K562 (cell line): Measurements from ENCODE around the gene COL4A6. TPM values are rescaled to one million over a fixed set of nuclear protein-coding genes. Genes with fewer than 3 reads are reported as not detected.
A peak's percentile ranks its signal among the peaks of the same experiment; 100 is the strongest.

Source experiments
- ATAC-seq: fragments of 200-7000 bp; cut with Tn5 transposase; 3 replicates; pipeline ENCODE4 v1.9.1; 2020; ENCODE audit warnings: moderate library complexity
- BruUV-seq: library from RNA; stranded (reverse); fragments of 400-500 nt; replicated peaks from 2 replicates; lab custom pipeline; 2021; lab: Mats Ljungman, UMichigan
- CTCF ChIA-PET: fragments of 300-600 bp; formaldehyde crosslinking; extraction: SDS; loops from one replicate; lab custom pipeline; 2021; ENCODE audit warnings: low intra/inter-chr PET ratio; lab: Yijun Ruan, JAX
- POLR2A ChIA-PET: fragments of 300-600, 350-650 bp; sonication (Branson Sonifier 250); formaldehyde crosslinking; extraction: SDS; loops from one replicate; lab custom pipeline; 2021; ENCODE audit warnings: antibody characterized with exemption, inconsistent platforms; lab: Yijun Ruan, JAX
- DNase-seq, 4 experiments: peaks; one replicate each; pipeline versions ENCODE4 v3.0.0 to v3.0.0-alpha.2; 2011 to 2018; ENCODE audit warnings: low spot score in 3 of 4, mixed read lengths in 3 of 4; ENCODE audit errors: extremely low read depth in 1 of 4
- FAIRE-seq: peaks from 2 replicates; lab custom pipeline; 2011; peaks lifted over from hg19 to GRCh38; lab: Jason Lieb, UNC
- H2AFZ ChIP-seq: 2 replicates; pipeline ENCODE4 v1.6.0; 2011; ENCODE audit warnings: low read depth, low read length, control low read depth, inconsistent platforms
- H3K27ac ChIP-seq: fragments of 200-600 bp; 3 replicates; pipeline ENCODE4 v1.8.0; 2011; ENCODE audit warnings: low read depth, mild to moderate bottlenecking, control low read depth, inconsistent platforms, low read length, moderate library complexity, mixed read lengths; ENCODE audit errors: extremely low read depth
- H3K27me3 ChIP-seq, 2 experiments: fragments of 300-600 bp in 1 of 2; 2 replicates in 1 of 2; 3 replicates in 1 of 2; pipeline versions ENCODE4 v1.6.0 to v1.8.0; 2011; ENCODE audit warnings: inconsistent platforms in 2 of 2, low read length in 2 of 2, mild to moderate bottlenecking in 1 of 2, mixed read lengths in 1 of 2, moderate library complexity in 1 of 2; ENCODE audit not compliant: control insufficient read depth in 2 of 2, insufficient read depth in 2 of 2
- H3K36me3 ChIP-seq: fragments of 300-600 bp; 3 replicates; pipeline ENCODE4 v1.8.0; 2011; ENCODE audit warnings: mild to moderate bottlenecking, low read length, inconsistent platforms; ENCODE audit not compliant: control insufficient read depth, insufficient read depth
- H3K4me1 ChIP-seq, 2 experiments: fragments of 200-600 bp in 1 of 2; replicated peaks in 1 of 2; 2 replicates in 1 of 2; 3 replicates in 1 of 2; pipeline versions ENCODE4 v1.5.1 to v1.8.0; 2011; ENCODE audit warnings: inconsistent platforms in 2 of 2, low read length in 2 of 2, mild to moderate bottlenecking in 1 of 2, mixed read lengths in 1 of 2, moderate library complexity in 1 of 2; ENCODE audit not compliant: control insufficient read depth in 2 of 2, insufficient read depth in 2 of 2
- H3K4me2 ChIP-seq: 2 replicates; pipeline ENCODE4 v1.6.1; 2011; ENCODE audit warnings: low read length, control low read depth, inconsistent platforms, mixed read lengths; ENCODE audit not compliant: insufficient read depth
- H3K4me3 ChIP-seq: fragments of 200-600 bp; sonication (generic), shearing (Covaris generic); 2 replicates; pipeline ENCODE4 v1.5.1; 2016; ENCODE audit warnings: control low read depth, inconsistent platforms
- H3K79me2 ChIP-seq: fragments of 200-600 bp; 3 replicates; pipeline ENCODE4 v1.8.0; 2011; ENCODE audit warnings: low read length, inconsistent platforms; ENCODE audit not compliant: control insufficient read depth, insufficient read depth
- H3K9ac ChIP-seq, 2 experiments: 2 replicates each; pipeline versions ENCODE4 v1.6.0 to v1.6.1; 2011; ENCODE audit warnings: low read depth in 2 of 2, low read length in 2 of 2, control low read depth in 1 of 2, inconsistent platforms in 1 of 2, mild to moderate bottlenecking in 1 of 2, mixed read lengths in 1 of 2; ENCODE audit not compliant: insufficient read depth in 1 of 2
- H3K9me1 ChIP-seq: one replicate; pipeline ENCODE4 v1.6.0; 2011; ENCODE audit warnings: inconsistent platforms, mild to moderate bottlenecking, low read length, moderate library complexity; ENCODE audit not compliant: control insufficient read depth, insufficient read depth
- H3K9me3 ChIP-seq: replicated peaks from 2 replicates; pipeline ENCODE4 v1.5.1; 2011; ENCODE audit warnings: low read depth, low read length, inconsistent platforms; ENCODE audit not compliant: control insufficient read depth, insufficient read depth
- H4K20me1 ChIP-seq: replicated peaks from 2 replicates; pipeline ENCODE4 v1.6.1; 2011; ENCODE audit warnings: low read length, inconsistent platforms, mixed read lengths; ENCODE audit not compliant: control insufficient read depth, insufficient read depth
- FOXP1 ChIP-seq: sonication (generic); formaldehyde crosslinking; IDR thresholded peaks from 2 replicates; pipeline ENCODE4 v1.8.0; 2022; ENCODE audit warnings: mild to moderate bottlenecking, missing genetic modification reagents
- NR3C1 ChIP-seq: sonication (generic); formaldehyde crosslinking; IDR thresholded peaks from 2 replicates; pipeline ENCODE4 v1.8.1; 2022; ENCODE audit warnings: missing genetic modification reagents
- ZEB2 ChIP-seq: fragments of 450-650 bp; IDR thresholded peaks from 2 replicates; pipeline ENCODE4 v1.6.1; 2016
- ZNF740 ChIP-seq, 3 experiments: fragments of 200-800 bp in 1 of 3; sonication (Bioruptor generic) in 1 of 3; sonication (generic) in 1 of 3; formaldehyde crosslinking in 1 of 3; IDR thresholded peaks; 2 replicates each; pipeline versions ENCODE4 v1.6.1 to v1.8.0; 2016 to 2022; ENCODE audit warnings: mild to moderate bottlenecking in 2 of 3, missing compliant biosample characterization in 2 of 3, missing genetic modification characterization in 2 of 3, missing genetic modification reagents in 1 of 3
- WGBS: fragments of 100-300 bp; shearing (Covaris generic); methylation state at CpG from one replicate; pipeline ENCODE4 v1.1.6; 2016; ENCODE audit warnings: low coverage, mixed read lengths; ENCODE audit not compliant: insufficient coverage; ENCODE audit errors: missing lambda C conversion rate; 5-methylcytosine and 5-hydroxymethylcytosine counted together
- in situ Hi-C: fragments of 300-500 bp; cut with MboI; formaldehyde crosslinking; loops from 4 replicates; pipeline ENCODE4 v1.15.0; 2018; ENCODE audit warnings: inconsistent platforms, mixed read lengths
- intact Hi-C: fragments of 100-400 bp; cut with micrococcal nuclease; formaldehyde crosslinking; loops from 2 replicates; pipeline ENCODE4 v1.14.2; 2022
- polyA plus RNA-seq, 8 experiments: library from polyadenylated mRNA; depleted of rRNA in 4 of 8; stranded (reverse) in 5 of 8; unstranded in 3 of 8; fragments of >200 nt; fragmentation: Nextera tagmentation in 2 of 8; fragmentation: Illumina TruSeq in 1 of 8; extraction: Ambion mirVana in 2 of 8; extraction: Trizol in 1 of 8; gene quantifications; 2 replicates each; pipeline versions ENCODE4 v1.2.1 to v1.2.3, GENCODE V29; 2011 to 2014; ENCODE audit warnings: inconsistent platforms in 1 of 8, missing spikeins in 1 of 8
- total RNA-seq, 7 experiments: library from RNA; depleted of rRNA in 6 of 7; stranded (reverse); fragments of >200 nt in 6 of 7; fragmentation: Illumina TruSeq in 2 of 7; extraction: Trizol in 2 of 7; gene quantifications; 2 replicates each; pipeline versions ENCODE4 v1.2.1 to v1.2.3, GENCODE V29; 2011 to 2021; ENCODE audit warnings: low replicate concordance in 1 of 7
- TF ChIP-seq, protein P1 (sequence below): fragments of 250-450 bp; sonication (Bioruptor Pico); IDR thresholded peaks from 2 replicates; pipeline ENCODE4 v1.9.0; 2021; ENCODE audit warnings: mild to moderate bottlenecking, inconsistent platforms

The COL4A6 gene
- total and polyA plus RNA-seq, 9 of the 15 experiments (the other 6 are each of a cell fraction or from before 2014, with no cell fraction given): 0.02 to 0.05 TPM; not detected in 7

- TSS peak; percentile 82 for BruUV-seq
- peak overlapping the region; percentile 93 for H2AFZ ChIP-seq
- CTCF ChIA-PET: no interaction called here
These were observed 1.9 kb upstream of the COL4A6 start for GRCh38 chrX:108439961-108440696.

More at GRCh38 chrX:108439961-108440696, 1.9 kb upstream of the COL4A6 start:
- ATAC-seq (peak; percentile 82), DNase-seq (peak; percentile 10 to 32 (median 18)), FAIRE-seq (no peak)
- in situ Hi-C loops: no loop called here
- WGBS: 1% methylated on average over 16 of the region's 25 CpGs
- Histone ChIP-seq H3K4me1 (peaks cover 0 to 3% of the 10 kb centered on the region in 2 experiments; a peak in 3 of 5 replicates), H3K79me2 (no peaks in the 10 kb centered on the region), H4K20me1 (no peaks in the 10 kb centered on the region), H3K4me3 (peak overlapping the region; percentile 52), H3K4me2 (peak overlapping the region; percentile 65), H3K9ac (peak overlapping the region; percentile 58 to 90), H3K36me3 (no peaks in the 10 kb centered on the region), H3K27ac (peak overlapping the region; percentile 8; the same call in 1 of the 3 replicates)
- POLR2A ChIA-PET: no interaction called here
- TF ChIP-seq FOXP1: no peak
- no peak for TF ChIP-seq ZNF740 (CRISPR knock-in tag; IDR thresholded peaks at IDR 0.05)
- TF ChIP-seq ZNF740 (tag; IDR thresholded peaks at IDR 0.05): 0 out of 4 replicates have a peak, but pooled peaks of 1 of the 2 experiments have one; percentile 9
- no peak for TF ChIP-seq NR3C1 (CRISPR knock-in tag)
- TF ChIP-seq, protein P1, sequence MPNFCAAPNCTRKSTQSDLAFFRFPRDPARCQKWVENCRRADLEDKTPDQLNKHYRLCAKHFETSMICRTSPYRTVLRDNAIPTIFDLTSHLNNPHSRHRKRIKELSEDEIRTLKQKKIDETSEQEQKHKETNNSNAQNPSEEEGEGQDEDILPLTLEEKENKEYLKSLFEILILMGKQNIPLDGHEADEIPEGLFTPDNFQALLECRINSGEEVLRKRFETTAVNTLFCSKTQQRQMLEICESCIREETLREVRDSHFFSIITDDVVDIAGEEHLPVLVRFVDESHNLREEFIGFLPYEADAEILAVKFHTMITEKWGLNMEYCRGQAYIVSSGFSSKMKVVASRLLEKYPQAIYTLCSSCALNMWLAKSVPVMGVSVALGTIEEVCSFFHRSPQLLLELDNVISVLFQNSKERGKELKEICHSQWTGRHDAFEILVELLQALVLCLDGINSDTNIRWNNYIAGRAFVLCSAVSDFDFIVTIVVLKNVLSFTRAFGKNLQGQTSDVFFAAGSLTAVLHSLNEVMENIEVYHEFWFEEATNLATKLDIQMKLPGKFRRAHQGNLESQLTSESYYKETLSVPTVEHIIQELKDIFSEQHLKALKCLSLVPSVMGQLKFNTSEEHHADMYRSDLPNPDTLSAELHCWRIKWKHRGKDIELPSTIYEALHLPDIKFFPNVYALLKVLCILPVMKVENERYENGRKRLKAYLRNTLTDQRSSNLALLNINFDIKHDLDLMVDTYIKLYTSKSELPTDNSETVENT: no peak
- TF ChIP-seq ZEB2: no peak
- TF ChIP-seq, all 486 proteins: peak for 1
- Histone ChIP-seq H3K9me3 (no peaks in the 10 kb centered on the region), H3K27me3 (peaks cover 0 to 9% of the 10 kb centered on the region in 2 experiments; a peak in 2 of 5 replicates), H3K9me1 (no peaks in the 10 kb centered on the region)
- intact Hi-C loops: no loop called here
